ENCODE measurements around the gene METTL5. TPM values are rescaled to one million over a fixed set of nuclear protein-coding genes. Genes with fewer than 3 reads are reported as not detected.

The METTL5 gene
- total RNA-seq, 3 donors from 2014 or later: 33.3 to 60.3 (median 42.3) TPM

- TF ChIP-seq CTCF (IDR thresholded peaks at IDR 0.05): no peak
- intact Hi-C loops (cut with DNase I, micrococcal nuclease): no loop called here
- H3K9me3 ChIP-seq: no peaks in the 10 kb centered on the region
- H3K4me1 ChIP-seq (ENCODE audit: low read depth): no peaks in the 10 kb centered on the region
- H3K4me3 ChIP-seq: peak overlapping the region; percentile 42
- no peaks in the 10 kb centered on the region for H3K36me3 ChIP-seq (ENCODE audit: low read depth)
- DNase-seq (no peak), ATAC-seq (no peak)
Observed at GRCh38 chr2:169798397-169798717, 26.3 kb downstream of the METTL5 start.

GRCh38 chr2:169797601-169798000, 27.1 kb downstream of the METTL5 start:
- no peak for TF ChIP-seq CTCF (IDR thresholded peaks at IDR 0.05)
- DNase-seq (no peak), ATAC-seq (no peak)
- intact Hi-C loops (cut with DNase I, micrococcal nuclease): no loop called here
- H3K36me3 ChIP-seq (ENCODE audit: low read depth): no peaks in the 10 kb centered on the region
- no peaks in the 10 kb centered on the region for H3K9me3 ChIP-seq
- no peak overlapping the region for H3K4me3 ChIP-seq
- H3K4me1 ChIP-seq (ENCODE audit: low read depth): no peaks in the 10 kb centered on the region

GRCh38 chr2:169796441-169796840, 28.3 kb downstream of the METTL5 start:
- no peaks in the 10 kb centered on the region for H3K4me1 ChIP-seq (ENCODE audit: low read depth)
- no peak for ATAC-seq
- peak in 1 of 3 donors; percentile 61 for DNase-seq
- no peak overlapping the region for H3K4me3 ChIP-seq
- H3K9me3 ChIP-seq: no peaks in the 10 kb centered on the region
- TF ChIP-seq CTCF (IDR thresholded peaks at IDR 0.05): no peak
- intact Hi-C loops (cut with DNase I, micrococcal nuclease): no loop called here
- H3K36me3 ChIP-seq (ENCODE audit: low read depth): no peaks in the 10 kb centered on the region

GRCh38 chr2:169795181-169795580, 29.5 kb downstream of the METTL5 start:
- no peaks in the 10 kb centered on the region for H3K9me3 ChIP-seq
- no peaks in the 10 kb centered on the region for H3K36me3 ChIP-seq (ENCODE audit: low read depth)
- no peak for DNase-seq
- intact Hi-C loops (cut with DNase I, micrococcal nuclease): no loop called here
- no peak for TF ChIP-seq CTCF (IDR thresholded peaks at IDR 0.05)
- no peaks in the 10 kb centered on the region for H3K4me1 ChIP-seq (ENCODE audit: low read depth)
- no peak for ATAC-seq
- no peak overlapping the region for H3K4me3 ChIP-seq

GRCh38 chr2:169790581-169790980, 34.1 kb downstream of the METTL5 start:
- Histone ChIP-seq H3K4me1 (ENCODE audit: low read depth) (no peaks in the 10 kb centered on the region), H3K9me3 (no peaks in the 10 kb centered on the region), H3K4me3 (no peak overlapping the region), H3K36me3 (ENCODE audit: low read depth) (no peaks in the 10 kb centered on the region)
- ATAC-seq: no peak
- intact Hi-C loops (cut with DNase I, micrococcal nuclease): no loop called here
- TF ChIP-seq CTCF (IDR thresholded peaks at IDR 0.05): no peak
- DNase-seq: no peak

- no peak for ATAC-seq
- intact Hi-C loops (cut with DNase I, micrococcal nuclease): no loop called here
- H3K4me1 ChIP-seq (ENCODE audit: low read depth): no peaks in the 10 kb centered on the region
- no peak for DNase-seq
- H3K36me3 ChIP-seq (ENCODE audit: low read depth): no peaks in the 10 kb centered on the region
- no peak for TF ChIP-seq CTCF (IDR thresholded peaks at IDR 0.05)
- no peak overlapping the region for H3K4me3 ChIP-seq
- no peaks in the 10 kb centered on the region for H3K9me3 ChIP-seq
Observed at GRCh38 chr2:169782513-169782912, 42.2 kb downstream of the METTL5 start.

Measured in mucosa of descending colon (tissue), 3 donors.